HepG2 (cell line): ENCODE data around the gene MTCH2. TPM values are rescaled to one million over a fixed set of nuclear protein-coding genes. Genes with fewer than 3 reads are reported as not detected.

Experiments used
- CBX2 ChIP-seq, 2 experiments: fragments of 200-600 bp in 1 of 2; sonication (generic); formaldehyde crosslinking in 1 of 2; IDR thresholded peaks; 2 replicates each; pipeline versions ENCODE4 v1.7.0 to v1.8.1; 2018 to 2022; ENCODE audit warnings: low read depth in 2 of 2, low read length in 1 of 2, mild to moderate bottlenecking in 1 of 2, missing genetic modification reagents in 1 of 2
- CBX5 ChIP-seq: sonication (generic); formaldehyde crosslinking; IDR thresholded peaks from 2 replicates; pipeline ENCODE4 v1.4.0; 2020; ENCODE audit warnings: missing genetic modification reagents, borderline replicate concordance
- EEA1 ChIP-seq: sonication (generic); formaldehyde crosslinking; IDR thresholded peaks from 2 replicates; pipeline ENCODE4 v1.5.1; 2020; ENCODE audit warnings: mild to moderate bottlenecking, missing genetic modification reagents, borderline replicate concordance
- EED ChIP-seq: sonication (generic); formaldehyde crosslinking; IDR thresholded peaks from 2 replicates; pipeline ENCODE4 v1.5.0; 2020; ENCODE audit warnings: mild to moderate bottlenecking, missing genetic modification reagents
- FLYWCH1 ChIP-seq: sonication (generic); formaldehyde crosslinking; IDR thresholded peaks from 2 replicates; pipeline ENCODE4 v1.8.1; 2023; ENCODE audit warnings: mild to moderate bottlenecking, missing genetic modification reagents
- KLF16 ChIP-seq, 2 experiments: sonication (generic) in 1 of 2; formaldehyde crosslinking in 1 of 2; IDR thresholded peaks; 2 replicates each; pipeline versions ENCODE4 v1.6.1 to v1.8.0; 2016 to 2023; ENCODE audit warnings: missing genetic modification reagents in 2 of 2, missing compliant biosample characterization in 1 of 2
- KLF6 ChIP-seq: IDR thresholded peaks from 2 replicates; pipeline ENCODE4 v1.8.0; 2016; ENCODE audit warnings: missing biosample characterization, missing genetic modification reagents
- MXI1 ChIP-seq: IDR thresholded peaks from 3 replicates; pipeline ENCODE4 v1.6.1; 2012; ENCODE audit warnings: low read depth, low read length, inconsistent platforms, borderline replicate concordance
- NCOR1 ChIP-seq: fragments of 200-600 bp; sonication (generic); IDR thresholded peaks from 2 replicates; pipeline ENCODE4 v1.7.0; 2017; ENCODE audit warnings: antibody characterized with exemption, low read length, borderline replicate concordance
- PATZ1 ChIP-seq: sonication (generic); formaldehyde crosslinking; IDR thresholded peaks from 2 replicates; pipeline ENCODE4 v1.4.0; 2020; ENCODE audit warnings: missing genetic modification reagents
- SALL1 ChIP-seq: sonication (generic); formaldehyde crosslinking; IDR thresholded peaks from 2 replicates; pipeline ENCODE4 v1.8.0; 2022; ENCODE audit warnings: mild to moderate bottlenecking, missing genetic modification reagents
- SRSF4 ChIP-seq: fragments of 200-400 bp; formaldehyde crosslinking; IDR thresholded peaks from one replicate; pipeline ENCODE4 v1.6.1; 2018; ENCODE audit warnings: mild to moderate bottlenecking, low read depth, low read length, moderate library complexity; ENCODE audit not compliant: poor library complexity, severe bottlenecking
- ZNF121 ChIP-seq: sonication (generic); formaldehyde crosslinking; IDR thresholded peaks from 2 replicates; pipeline ENCODE4 v1.5.0; 2020; ENCODE audit warnings: mild to moderate bottlenecking, missing genetic modification reagents
- ZNF260 ChIP-seq: sonication (generic); formaldehyde crosslinking; IDR thresholded peaks from 2 replicates; pipeline ENCODE4 v1.4.0; 2020; ENCODE audit warnings: missing genetic modification reagents, low read depth, mild to moderate bottlenecking, borderline replicate concordance
- ZNF546 ChIP-seq: sonication (generic); formaldehyde crosslinking; conservative IDR thresholded peaks from 2 replicates; pipeline ENCODE4 v1.8.1; 2023; ENCODE audit warnings: mild to moderate bottlenecking, missing genetic modification reagents
- ZNF605 ChIP-seq: sonication (generic); formaldehyde crosslinking; IDR thresholded peaks from 2 replicates; pipeline ENCODE4 v1.8.0; 2022; ENCODE audit warnings: mild to moderate bottlenecking, missing genetic modification reagents
- ZNF614 ChIP-seq: IDR thresholded peaks from 2 replicates; pipeline ENCODE4 v1.6.1; 2018; ENCODE audit warnings: missing biosample characterization, missing genetic modification reagents, inconsistent platforms, borderline replicate concordance
- ZNF772 ChIP-seq: sonication (generic); formaldehyde crosslinking; IDR thresholded peaks from 2 replicates; pipeline ENCODE4 v1.5.0; 2020; ENCODE audit warnings: mild to moderate bottlenecking, missing genetic modification reagents
- ZNF776 ChIP-seq: sonication (generic); formaldehyde crosslinking; IDR thresholded peaks from 2 replicates; pipeline ENCODE4 v1.4.0; 2020; ENCODE audit warnings: mild to moderate bottlenecking, missing genetic modification reagents
- ZSCAN22 ChIP-seq: sonication (generic); formaldehyde crosslinking; IDR thresholded peaks from 2 replicates; pipeline ENCODE4 v1.4.0; 2020; ENCODE audit warnings: mild to moderate bottlenecking, missing genetic modification reagents
- polyA plus RNA-seq, 8 experiments: library from polyadenylated mRNA; depleted of rRNA in 3 of 8; stranded (reverse) in 7 of 8; unstranded in 1 of 8; fragments of >200 nt; fragmentation: Illumina TruSeq in 4 of 8; extraction: Trizol in 4 of 8; gene quantifications; 2 replicates each; pipeline versions ENCODE4 v1.2.1 to v1.2.3, GENCODE V29; 2011 to 2016; ENCODE audit warnings: low read depth in 4 of 8, missing spikeins in 1 of 8, mixed read lengths in 1 of 8; ENCODE audit not compliant: insufficient read depth in 1 of 8
- total RNA-seq, 5 experiments: library from RNA; depleted of rRNA; stranded (reverse); fragments of >200 nt; fragmentation: Illumina TruSeq; extraction: Trizol; gene quantifications; 2 replicates each; pipeline ENCODE4 v1.2.3, GENCODE V29; 2016; ENCODE audit warnings: low read depth in 1 of 5
- TF ChIP-seq, protein P1 (sequence below): sonication (generic); formaldehyde crosslinking; IDR thresholded peaks from 2 replicates; pipeline ENCODE4 v1.4.0; 2020; ENCODE audit warnings: missing genetic modification reagents
- TF ChIP-seq, protein P2 (sequence below): sonication (generic); formaldehyde crosslinking; IDR thresholded peaks from 2 replicates; pipeline ENCODE4 v1.5.0; 2020; ENCODE audit warnings: mild to moderate bottlenecking, missing genetic modification reagents

The MTCH2 gene
- total and polyA plus RNA-seq, 2 of the 13 experiments (the other 11 are each of a cell fraction or from before 2014, with no cell fraction given), result 112 to 272 TPM

- TF ChIP-seq, protein P1, sequence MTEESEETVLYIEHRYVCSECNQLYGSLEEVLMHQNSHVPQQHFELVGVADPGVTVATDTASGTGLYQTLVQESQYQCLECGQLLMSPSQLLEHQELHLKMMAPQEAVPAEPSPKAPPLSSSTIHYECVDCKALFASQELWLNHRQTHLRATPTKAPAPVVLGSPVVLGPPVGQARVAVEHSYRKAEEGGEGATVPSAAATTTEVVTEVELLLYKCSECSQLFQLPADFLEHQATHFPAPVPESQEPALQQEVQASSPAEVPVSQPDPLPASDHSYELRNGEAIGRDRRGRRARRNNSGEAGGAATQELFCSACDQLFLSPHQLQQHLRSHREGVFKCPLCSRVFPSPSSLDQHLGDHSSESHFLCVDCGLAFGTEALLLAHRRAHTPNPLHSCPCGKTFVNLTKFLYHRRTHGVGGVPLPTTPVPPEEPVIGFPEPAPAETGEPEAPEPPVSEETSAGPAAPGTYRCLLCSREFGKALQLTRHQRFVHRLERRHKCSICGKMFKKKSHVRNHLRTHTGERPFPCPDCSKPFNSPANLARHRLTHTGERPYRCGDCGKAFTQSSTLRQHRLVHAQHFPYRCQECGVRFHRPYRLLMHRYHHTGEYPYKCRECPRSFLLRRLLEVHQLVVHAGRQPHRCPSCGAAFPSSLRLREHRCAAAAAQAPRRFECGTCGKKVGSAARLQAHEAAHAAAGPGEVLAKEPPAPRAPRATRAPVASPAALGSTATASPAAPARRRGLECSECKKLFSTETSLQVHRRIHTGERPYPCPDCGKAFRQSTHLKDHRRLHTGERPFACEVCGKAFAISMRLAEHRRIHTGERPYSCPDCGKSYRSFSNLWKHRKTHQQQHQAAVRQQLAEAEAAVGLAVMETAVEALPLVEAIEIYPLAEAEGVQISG (CRISPR knock-in tag), result peak; percentile 79
- TF ChIP-seq NCOR1 (peak; percentile 41; the same call in 1 of the 2 replicates), EED (CRISPR knock-in tag) (peak; percentile 81; the same call in 1 of the 2 replicates), KLF16 (CRISPR knock-in tag; IDR thresholded peaks at IDR 0.05) (peak in 1 of 2 experiments; percentile 73; a peak in 1 of 4 replicates), SALL1 (CRISPR knock-in tag) (peak; percentile 95), ZNF772 (CRISPR knock-in tag) (peak; percentile 86), ZSCAN22 (CRISPR knock-in tag) (no peak), FLYWCH1 (peak; percentile 67; the same call in 1 of the 2 replicates), ZNF121 (CRISPR knock-in tag) (peak; percentile 70), EEA1 (0 out of 2 replicates have a peak, but pooled peaks have one; percentile 85), ZNF605 (CRISPR knock-in tag) (peak; percentile 95), KLF6 (CRISPR knock-in tag) (peak; percentile 48; the same call in 1 of the 2 replicates), MXI1 (peak; percentile 81; the same call in 1 of the 3 replicates), ZNF546 (0 out of 2 replicates have a peak, but pooled peaks have one; percentile 66), PATZ1 (CRISPR knock-in tag) (peak; percentile 59; the same call in 1 of the 2 replicates), CBX5 (CRISPR knock-in tag) (peak; percentile 59; the same call in 1 of the 2 replicates), SRSF4 (no peak), CBX2 (IDR thresholded peaks at IDR 0.05; ENCODE audit: low read depth, low read length) (no peak), CBX2 (CRISPR knock-in tag; IDR thresholded peaks at IDR 0.05; ENCODE audit: low read depth) (0 out of 2 replicates have a peak, but pooled peaks have one; percentile 78), ZNF614 (CRISPR knock-in tag) (peak; percentile 48; the same call in 1 of the 2 replicates), ZNF776 (CRISPR knock-in tag) (peak; percentile 97; the same call in 1 of the 2 replicates), ZNF260 (CRISPR knock-in tag) (no peak)
- TF ChIP-seq, protein P2, sequence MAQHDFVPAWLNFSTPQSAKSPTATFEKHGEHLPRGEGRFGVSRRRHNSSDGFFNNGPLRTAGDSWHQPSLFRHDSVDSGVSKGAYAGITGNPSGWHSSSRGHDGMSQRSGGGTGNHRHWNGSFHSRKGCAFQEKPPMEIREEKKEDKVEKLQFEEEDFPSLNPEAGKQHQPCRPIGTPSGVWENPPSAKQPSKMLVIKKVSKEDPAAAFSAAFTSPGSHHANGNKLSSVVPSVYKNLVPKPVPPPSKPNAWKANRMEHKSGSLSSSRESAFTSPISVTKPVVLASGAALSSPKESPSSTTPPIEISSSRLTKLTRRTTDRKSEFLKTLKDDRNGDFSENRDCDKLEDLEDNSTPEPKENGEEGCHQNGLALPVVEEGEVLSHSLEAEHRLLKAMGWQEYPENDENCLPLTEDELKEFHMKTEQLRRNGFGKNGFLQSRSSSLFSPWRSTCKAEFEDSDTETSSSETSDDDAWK (CRISPR knock-in tag), result no peak
Observed at GRCh38 chr11:47642099-47642855, at the start of gene MTCH2 (continued).
